Measurements from ENCODE around the gene USF2. TPM values are rescaled to one million over a fixed set of nuclear protein-coding genes. Genes with fewer than 3 reads are reported as not detected.

The USF2 gene
- total and polyA plus RNA-seq, 12 donors: 125 to 185 (median 151) TPM

- WGBS, 2 donors: 71 to 73% methylated on average over 10 of the region's 10 CpGs
- Histone ChIP-seq H3K4me1 (peaks cover 0 to 15% (median 0%) of the 10 kb centered on the region in 9 donors), H3K27ac (no peak overlapping the region), H3K27me3 (peaks cover 0 to 11% (median 0%) of the 10 kb centered on the region in 7 donors), H3K4me3 (no peak overlapping the region), H3K9me3 (no peaks in the 10 kb centered on the region), H3K36me3 (no peaks in the 10 kb centered on the region)
- ATAC-seq: no peak
- no peak for DNase-seq
- intact Hi-C loops (cut with DNase I): no loop called here
- no peak for TF ChIP-seq CTCF (IDR thresholded peaks at IDR 0.05)
These were observed 39.2 kb downstream of the USF2 start for GRCh38 chr19:35307931-35308330.

- Histone ChIP-seq H3K4me3 (no peak overlapping the region), H3K4me1 (peaks cover 0 to 15% (median 0%) of the 10 kb centered on the region in 9 donors), H3K36me3 (no peaks in the 10 kb centered on the region), H3K27ac (peak overlapping the region in 1 of 10 donors; percentile 37), H3K27me3 (peaks cover 0 to 9% (median 0%) of the 10 kb centered on the region in 7 donors), H3K9me3 (no peaks in the 10 kb centered on the region)
- DNase-seq (no peak), ATAC-seq (no peak)
- intact Hi-C loops (cut with DNase I): no loop called here
- no peak for TF ChIP-seq CTCF (IDR thresholded peaks at IDR 0.05)
- WGBS, 2 donors: 87 to 96% methylated on average over 7 of the region's 7 CpGs
These were observed 40.1 kb downstream of the USF2 start for GRCh38 chr19:35308910-35309309.

GRCh38 chr19:35309481-35310279, 40.9 kb downstream of the USF2 start:
- peak in 1 of 2 donors; percentile 55 for DNase-seq
- Histone ChIP-seq H3K27me3 (peaks cover 0 to 2% (median 0%) of the 10 kb centered on the region in 7 donors), H3K27ac (peak overlapping the region in 2 of 10 donors; percentile 37 to 39), H3K9me3 (no peaks in the 10 kb centered on the region), H3K4me1 (peaks cover 0 to 15% (median 0%) of the 10 kb centered on the region in 9 donors), H3K4me3 (peak overlapping the region in 2 of 10 donors; percentile 11 to 20), H3K36me3 (no peaks in the 10 kb centered on the region)
- intact Hi-C loops (cut with DNase I): no loop called here
- ATAC-seq: peak in 7 of 8 donors; percentile 50 to 89 (median 79)
- TF ChIP-seq CTCF (IDR thresholded peaks at IDR 0.05): no peak
- 69 to 74% methylated on average over 47 of the region's 47 CpGs for WGBS, 2 donors

GRCh38 chr19:35310331-35310730, 41.6 kb downstream of the USF2 start:
- H3K4me1 ChIP-seq: peaks cover 0 to 15% (median 0%) of the 10 kb centered on the region in 9 donors
- whole genome bisulfite sequencing, 2 donors: 90 to 94% methylated on average over 12 of the region's 12 CpGs
- peak overlapping the region in 2 of 10 donors; percentile 11 to 20 for H3K4me3 ChIP-seq
- H3K27ac ChIP-seq: no peak overlapping the region
- ATAC-seq (peak in 1 of 8 donors; percentile 13), DNase-seq (no peak)
- H3K9me3 ChIP-seq: no peaks in the 10 kb centered on the region
- H3K36me3 ChIP-seq: no peaks in the 10 kb centered on the region
- intact Hi-C loops (cut with DNase I): no loop called here
- H3K27me3 ChIP-seq: no peaks in the 10 kb centered on the region
- no peak for TF ChIP-seq CTCF (IDR thresholded peaks at IDR 0.05)
